HG03175 (cell line): ENCODE results near the gene CSMD2.
A peak's percentile ranks its signal among the peaks of the same experiment; 100 is the strongest.

Source experiments
- ATAC-seq: cut with Tn5 transposase; IDR thresholded peaks from one replicate; pipeline ENCODE4 v1.9.1; 2021; ENCODE audit warnings: mild to moderate bottlenecking, moderate library complexity; ENCODE audit not compliant: unreplicated experiment

Gene CSMD2

GRCh38 chr1:33925586-33925985, 239.4 kb downstream of the CSMD2 start:
- no peak for ATAC-seq

- ATAC-seq: no peak
These were observed 243.7 kb downstream of the CSMD2 start for GRCh38 chr1:33921281-33921680.

GRCh38 chr1:33918368-33918767, 246.7 kb downstream of the CSMD2 start:
- ATAC-seq: no peak

GRCh38 chr1:33916786-33917185, 248.2 kb downstream of the CSMD2 start:
- ATAC-seq: no peak

- no peak for ATAC-seq
These were observed 250.5 kb downstream of the CSMD2 start for GRCh38 chr1:33914531-33914930.

GRCh38 chr1:33908324-33908956, 256.6 kb downstream of the CSMD2 start:
- ATAC-seq: no peak

- ATAC-seq: no peak
These were observed 258.9 kb downstream of the CSMD2 start for GRCh38 chr1:33906156-33906555.

- ATAC-seq: no peak
These were observed 259.8 kb downstream of the CSMD2 start for GRCh38 chr1:33905241-33905640.

GRCh38 chr1:33903210-33903589, 261.8 kb downstream of the CSMD2 start:
- ATAC-seq: peak; percentile 79

- ATAC-seq: peak; percentile 85
These were observed 262.4 kb downstream of the CSMD2 start for GRCh38 chr1:33902486-33903209.

GRCh38 chr1:33899746-33900145, 265.3 kb downstream of the CSMD2 start:
- no peak for ATAC-seq

GRCh38 chr1:33898881-33899280, 266.1 kb downstream of the CSMD2 start:
- ATAC-seq: no peak

- ATAC-seq: no peak
These were observed 266.6 kb downstream of the CSMD2 start for GRCh38 chr1:33898406-33898805.

- ATAC-seq: no peak
These were observed 267.8 kb downstream of the CSMD2 start for GRCh38 chr1:33897092-33897725.

GRCh38 chr1:33895976-33896375, 269.1 kb downstream of the CSMD2 start:
- no peak for ATAC-seq

GRCh38 chr1:33895396-33895795, 269.6 kb downstream of the CSMD2 start:
- no peak for ATAC-seq

- no peak for ATAC-seq
These were observed 271.7 kb downstream of the CSMD2 start for GRCh38 chr1:33893147-33893830.

GRCh38 chr1:33886496-33886895, 278.5 kb downstream of the CSMD2 start:
- no peak for ATAC-seq

- no peak for ATAC-seq
These were observed 284.7 kb downstream of the CSMD2 start for GRCh38 chr1:33880305-33880704.

- ATAC-seq: no peak
These were observed 286.6 kb downstream of the CSMD2 start for GRCh38 chr1:33878392-33878791.

GRCh38 chr1:33876970-33877650, 287.9 kb downstream of the CSMD2 start:
- ATAC-seq: no peak
